Mucosa of gallbladder (tissue), 1 donor: ENCODE data around the gene NMNAT2. TPM values are rescaled to one million over a fixed set of nuclear protein-coding genes. Genes with fewer than 3 reads are reported as not detected.
"Not testable (repeated sequence)": the region's sequence is repeated elsewhere in the genome, so short reads cannot be mapped to it uniquely, and the experiment has no call there.

Experiments used
- DNase-seq: peaks from one replicate; pipeline ENCODE4 v3.0.0-alpha.2; 2020; ENCODE audit warnings: low spot score
- total RNA-seq: library from RNA; stranded (reverse); gene quantifications from one replicate; pipeline ENCODE4 v1.2.1, GENCODE V29; 2021
- donor health status: DM: no; HTN: no; CAD: no.

Gene NMNAT2
- total RNA-seq = 16.9 TPM

GRCh38 chr1:183417772-183418491 lies at the start of gene NMNAT2:
TSS of gene NMNAT2 (minus strand) at chr1:183418380. CDS start at chr1:183418267, 113 bp downstream.
- peak; percentile 21 for DNase-seq

GRCh38 chr1:183467687-183468086 lies 49.5 kb upstream of the NMNAT2 start:
- no peak for DNase-seq

GRCh38 chr1:183466781-183467180 lies 48.6 kb upstream of the NMNAT2 start:
- DNase-seq = no peak

DNA sequence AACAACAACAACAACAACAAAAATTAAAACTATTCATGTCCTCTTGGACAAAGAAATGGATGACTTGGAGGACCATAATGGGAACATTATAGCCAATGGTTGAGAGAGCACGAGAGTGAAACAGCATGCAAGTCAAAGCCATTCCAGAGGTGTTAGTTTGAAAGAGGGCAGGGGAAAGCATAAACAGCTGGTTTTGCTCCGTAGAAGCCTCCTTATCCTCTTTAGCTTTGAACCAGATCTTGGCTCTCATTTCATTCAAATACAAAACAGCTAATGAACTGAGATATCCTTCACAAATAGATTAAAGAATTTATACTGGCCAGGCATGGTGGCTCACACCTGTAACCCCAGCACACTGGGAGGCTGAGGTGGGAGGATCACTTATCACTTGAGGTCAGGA lies 45.4 kb upstream of the NMNAT2 start:
- no peak for DNase-seq

DNA sequence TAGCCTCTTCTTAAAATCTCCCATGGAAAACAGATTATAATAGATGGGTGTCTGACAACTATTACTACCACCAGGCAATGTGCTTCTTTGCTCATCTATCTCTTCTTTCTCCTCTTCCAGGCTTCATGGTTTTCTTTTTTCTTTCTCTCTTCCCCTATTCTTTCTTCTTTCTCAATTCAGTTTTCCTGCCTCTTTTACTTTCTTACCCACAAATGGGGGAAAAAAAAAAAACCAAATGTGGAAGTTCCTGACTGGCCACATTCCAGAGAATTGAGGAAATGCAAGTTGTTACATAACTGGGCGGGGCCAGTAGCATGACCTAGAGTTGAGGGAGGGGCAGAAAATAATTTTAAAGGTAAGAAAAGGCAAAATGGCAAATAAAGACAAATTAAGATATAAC lies 43.2 kb upstream of the NMNAT2 start:
- DNase-seq = peak; percentile 10

GRCh38 chr1:183460596-183460995 lies 42.4 kb upstream of the NMNAT2 start:
- DNase-seq = no peak

- DNase-seq = no peak
Observed at GRCh38 chr1:183457449-183457848, 39.3 kb upstream of the NMNAT2 start.

GRCh38 chr1:183456826-183457225 lies 38.6 kb upstream of the NMNAT2 start:
- no peak for DNase-seq

GRCh38 chr1:183454377-183454776 lies 36.2 kb upstream of the NMNAT2 start:
- no peak for DNase-seq

GRCh38 chr1:183450093-183450492 lies 31.9 kb upstream of the NMNAT2 start:
- DNase-seq = no peak

DNA sequence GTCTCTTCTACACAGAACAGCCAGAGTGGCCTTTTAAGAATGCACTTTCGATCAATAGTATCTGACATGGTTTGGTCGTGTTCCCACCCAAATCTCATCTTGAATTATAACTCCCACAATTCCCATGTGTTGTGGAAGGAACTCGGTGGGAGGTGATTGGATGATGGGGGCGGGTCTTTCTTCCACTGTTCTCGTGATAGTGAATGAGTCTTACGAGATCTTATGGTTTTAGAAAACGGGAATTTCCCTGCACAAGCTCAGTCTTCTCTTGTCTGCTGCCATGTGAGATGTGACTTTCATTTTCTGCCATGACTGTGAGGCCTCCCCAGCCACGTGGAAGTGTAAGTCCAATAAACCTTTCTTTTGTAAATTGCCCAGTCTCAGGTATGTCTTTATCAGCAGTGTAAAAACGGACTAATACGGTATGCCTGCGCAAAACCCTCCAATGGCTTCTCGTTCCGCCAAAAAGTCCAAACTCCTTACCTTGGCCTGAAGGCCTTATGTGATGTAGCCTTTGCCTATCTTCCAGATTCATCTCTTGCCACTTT lies 31.1 kb upstream of the NMNAT2 start:
- DNase-seq = no peak

DNA sequence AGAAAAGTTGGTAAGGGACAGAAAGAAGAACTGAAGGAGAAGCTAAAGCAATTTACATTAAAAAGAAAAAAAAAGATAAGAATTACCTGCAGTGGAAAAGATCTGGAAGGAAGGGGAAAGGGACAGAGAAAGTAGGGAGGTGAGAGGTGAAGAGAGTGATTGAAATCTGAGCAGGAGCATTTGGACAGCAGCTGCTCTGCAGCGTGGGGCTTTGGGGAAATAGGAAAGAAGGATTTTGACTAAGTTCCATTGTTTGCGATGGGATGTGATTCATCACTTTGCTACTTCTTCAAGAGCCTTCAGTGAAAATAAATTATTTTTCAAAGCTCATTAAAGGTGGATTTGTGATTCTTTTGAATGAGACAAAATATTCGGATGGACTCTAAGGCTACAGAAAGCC lies 26.1 kb upstream of the NMNAT2 start:
- DNase-seq = no peak

DNA sequence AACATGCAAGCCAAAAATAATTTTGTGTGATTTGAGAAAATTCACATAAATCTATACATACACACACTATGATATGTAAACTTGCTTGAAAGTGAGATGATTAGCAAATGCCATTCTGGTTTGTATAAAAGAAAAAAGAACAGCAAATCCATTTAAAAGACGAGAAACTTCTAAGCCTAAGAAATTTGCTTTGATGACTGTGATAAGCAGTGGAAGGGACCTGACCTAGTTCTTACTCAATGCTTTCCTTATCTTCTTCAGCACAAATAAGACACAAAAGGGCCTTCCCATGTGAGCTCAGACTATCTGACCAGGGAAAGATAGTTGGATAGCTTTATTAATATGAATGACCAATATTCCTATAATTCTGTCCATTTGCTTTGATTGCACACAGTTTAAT lies 25.3 kb upstream of the NMNAT2 start:
- no peak for DNase-seq

DNA sequence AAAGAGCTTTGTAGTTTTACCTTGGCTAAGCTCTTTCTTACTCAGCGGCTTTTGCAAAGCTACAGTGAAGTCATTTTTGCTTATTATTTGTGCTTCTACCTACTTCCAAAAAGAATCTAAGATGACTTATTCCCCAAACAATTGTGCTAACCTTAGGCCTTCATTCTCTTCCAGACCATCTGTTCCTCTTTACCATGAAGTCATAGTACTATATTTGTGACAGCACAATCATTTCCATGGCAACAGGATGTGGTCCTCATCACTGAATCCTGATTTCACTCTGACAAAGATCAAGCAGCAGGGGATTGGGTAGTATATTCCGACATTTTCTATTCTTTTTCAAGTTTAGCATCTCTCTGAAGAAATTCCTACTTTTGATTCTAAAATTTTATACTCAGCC lies 24.8 kb upstream of the NMNAT2 start:
- no peak for DNase-seq

- no peak for DNase-seq
Observed at GRCh38 chr1:183438060-183438459, 19.9 kb upstream of the NMNAT2 start.

- no peak for DNase-seq
Observed at GRCh38 chr1:183435497-183435896, 17.3 kb upstream of the NMNAT2 start.

DNA sequence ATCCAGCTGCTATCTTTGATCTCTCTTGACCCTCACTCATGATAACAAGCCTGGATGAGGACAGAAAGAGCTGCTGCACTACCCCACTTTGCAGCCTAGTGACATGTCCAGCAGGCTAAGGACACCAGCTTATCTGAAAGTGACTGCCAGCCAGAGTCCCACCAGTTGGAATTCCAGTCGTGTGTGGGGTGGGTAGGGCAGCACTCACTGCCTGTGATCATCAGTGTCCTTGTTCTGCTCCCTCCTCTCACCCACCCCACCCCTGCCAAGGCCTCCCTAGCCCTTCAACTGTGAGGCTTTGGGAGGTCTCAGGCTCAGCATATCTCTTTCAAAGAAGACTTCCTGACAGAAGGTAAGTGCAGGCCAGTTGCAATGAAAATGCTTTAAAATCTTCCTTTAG lies 15.5 kb upstream of the NMNAT2 start:
- DNase-seq = no peak

GRCh38 chr1:183432548-183432875 lies 14.3 kb upstream of the NMNAT2 start:
- DNase-seq = no peak

GRCh38 chr1:183431840-183432547 lies 13.8 kb upstream of the NMNAT2 start:
- no peak for DNase-seq

GRCh38 chr1:183427591-183427990 lies 9.4 kb upstream of the NMNAT2 start:
- not testable (repeated sequence) for DNase-seq

GRCh38 chr1:183424691-183425090 lies 6.5 kb upstream of the NMNAT2 start:
- DNase-seq = no peak

DNA sequence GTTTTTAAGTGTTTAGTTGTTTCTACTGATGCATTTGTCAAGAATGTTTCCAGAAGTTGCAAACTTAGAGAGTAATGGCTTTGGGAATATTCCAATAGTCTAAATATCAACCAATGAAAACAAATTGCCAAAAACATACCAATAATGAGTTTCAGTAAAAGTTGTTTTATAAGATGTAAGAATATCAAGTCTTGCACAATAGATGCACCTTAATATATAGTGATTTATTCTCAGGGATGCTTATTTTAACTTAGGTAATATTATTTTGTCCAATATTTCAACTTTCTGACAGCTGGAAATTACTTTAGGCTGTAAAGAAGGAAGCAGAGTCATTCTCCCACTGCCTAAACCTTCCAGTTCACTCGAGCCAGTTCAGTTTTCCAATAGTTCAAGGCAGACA lies 5.4 kb upstream of the NMNAT2 start:
- DNase-seq = no peak

DNA sequence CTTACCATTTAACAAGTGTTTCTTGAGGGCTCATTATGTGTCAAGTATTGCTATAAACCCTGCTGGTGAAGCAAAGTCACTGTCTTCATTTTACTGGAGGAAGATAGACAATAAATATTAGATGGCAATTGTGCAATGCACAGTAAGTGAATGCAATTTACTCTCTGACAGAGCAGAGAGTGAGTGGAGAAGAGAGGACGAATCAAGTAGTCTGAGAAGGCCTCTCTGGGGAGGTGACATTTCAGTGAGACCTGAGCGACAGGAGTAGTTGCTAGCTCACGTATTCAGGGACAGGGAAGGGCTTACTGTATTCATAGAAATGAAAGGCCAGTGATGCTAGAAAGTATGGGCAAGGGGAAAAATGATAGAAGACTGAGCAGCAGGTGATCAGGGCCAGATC lies 1.2 kb upstream of the NMNAT2 start:
- no peak for DNase-seq
